GM18909 (cell line): ENCODE data around the gene ZIC1.

Experiments
- ATAC-seq: cut with Tn5 transposase; IDR thresholded peaks from one replicate; pipeline ENCODE4 v1.9.1; 2021; ENCODE audit warnings: mild to moderate bottlenecking; ENCODE audit not compliant: unreplicated experiment, poor library complexity

Gene ZIC1

GRCh38 chr3:147419781-147420224 is 10.6 kb downstream of the ZIC1 start:
- no peak for ATAC-seq

GRCh38 chr3:147420353-147421183 is 11.4 kb downstream of the ZIC1 start:
- ATAC-seq = no peak

- no peak for ATAC-seq
These were observed 12.2 kb downstream of the ZIC1 start for GRCh38 chr3:147421184-147421912.

- ATAC-seq = no peak
These were observed 13.0 kb downstream of the ZIC1 start for GRCh38 chr3:147422196-147422595.

- ATAC-seq = no peak
These were observed 13.7 kb downstream of the ZIC1 start for GRCh38 chr3:147422601-147423536.

- no peak for ATAC-seq
These were observed 14.3 kb downstream of the ZIC1 start for GRCh38 chr3:147423537-147423797.

- no peak for ATAC-seq
These were observed 14.8 kb downstream of the ZIC1 start for GRCh38 chr3:147423798-147424580.

- ATAC-seq = no peak
These were observed 15.6 kb downstream of the ZIC1 start for GRCh38 chr3:147424581-147425387.

- no peak for ATAC-seq
These were observed 16.3 kb downstream of the ZIC1 start for GRCh38 chr3:147425388-147425850.

- ATAC-seq = no peak
These were observed 17.8 kb downstream of the ZIC1 start for GRCh38 chr3:147426931-147427330.

GRCh38 chr3:147427746-147428145 is 18.6 kb downstream of the ZIC1 start:
- ATAC-seq = no peak

GRCh38 chr3:147428326-147428725 is 19.2 kb downstream of the ZIC1 start:
- no peak for ATAC-seq

GRCh38 chr3:147428754-147429153 is 19.6 kb downstream of the ZIC1 start:
- ATAC-seq = no peak

GRCh38 chr3:147431751-147432150 is 22.6 kb downstream of the ZIC1 start:
- no peak for ATAC-seq

GRCh38 chr3:147447224-147447623 is 38.1 kb downstream of the ZIC1 start:
- no peak for ATAC-seq

GRCh38 chr3:147449669-147450068 is 40.5 kb downstream of the ZIC1 start:
- ATAC-seq = no peak

- ATAC-seq = no peak
These were observed 50.0 kb downstream of the ZIC1 start for GRCh38 chr3:147458995-147459704.

GRCh38 chr3:147462856-147463255 is 53.7 kb downstream of the ZIC1 start:
- no peak for ATAC-seq
